GM12865 (cell line): ENCODE measurements around the gene BRSK2.

ENCODE experiments used
- DNase-seq: peaks from one replicate; pipeline ENCODE4 v3.0.0; 2010; ENCODE audit warnings: low read depth
- H3K4me3 ChIP-seq: 2 replicates; pipeline ENCODE4 v1.5.1; 2011; ENCODE audit warnings: mild to moderate bottlenecking, low read depth, low read length, control low read depth
- TF ChIP-seq, protein P1 (sequence below): IDR thresholded peaks from 2 replicates; pipeline ENCODE4 v1.5.1; 2011; ENCODE audit warnings: low read length, control low read depth, low read depth, inconsistent platforms; ENCODE audit not compliant: insufficient read depth; ENCODE audit errors: missing control alignments

The BRSK2 gene

GRCh38 chr11:1501421-1502167, 111.9 kb downstream of the BRSK2 start:
- TF ChIP-seq, protein P1, sequence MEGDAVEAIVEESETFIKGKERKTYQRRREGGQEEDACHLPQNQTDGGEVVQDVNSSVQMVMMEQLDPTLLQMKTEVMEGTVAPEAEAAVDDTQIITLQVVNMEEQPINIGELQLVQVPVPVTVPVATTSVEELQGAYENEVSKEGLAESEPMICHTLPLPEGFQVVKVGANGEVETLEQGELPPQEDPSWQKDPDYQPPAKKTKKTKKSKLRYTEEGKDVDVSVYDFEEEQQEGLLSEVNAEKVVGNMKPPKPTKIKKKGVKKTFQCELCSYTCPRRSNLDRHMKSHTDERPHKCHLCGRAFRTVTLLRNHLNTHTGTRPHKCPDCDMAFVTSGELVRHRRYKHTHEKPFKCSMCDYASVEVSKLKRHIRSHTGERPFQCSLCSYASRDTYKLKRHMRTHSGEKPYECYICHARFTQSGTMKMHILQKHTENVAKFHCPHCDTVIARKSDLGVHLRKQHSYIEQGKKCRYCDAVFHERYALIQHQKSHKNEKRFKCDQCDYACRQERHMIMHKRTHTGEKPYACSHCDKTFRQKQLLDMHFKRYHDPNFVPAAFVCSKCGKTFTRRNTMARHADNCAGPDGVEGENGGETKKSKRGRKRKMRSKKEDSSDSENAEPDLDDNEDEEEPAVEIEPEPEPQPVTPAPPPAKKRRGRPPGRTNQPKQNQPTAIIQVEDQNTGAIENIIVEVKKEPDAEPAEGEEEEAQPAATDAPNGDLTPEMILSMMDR: no peak
- no peak for DNase-seq
- no peak overlapping the region for H3K4me3 ChIP-seq

DNA sequence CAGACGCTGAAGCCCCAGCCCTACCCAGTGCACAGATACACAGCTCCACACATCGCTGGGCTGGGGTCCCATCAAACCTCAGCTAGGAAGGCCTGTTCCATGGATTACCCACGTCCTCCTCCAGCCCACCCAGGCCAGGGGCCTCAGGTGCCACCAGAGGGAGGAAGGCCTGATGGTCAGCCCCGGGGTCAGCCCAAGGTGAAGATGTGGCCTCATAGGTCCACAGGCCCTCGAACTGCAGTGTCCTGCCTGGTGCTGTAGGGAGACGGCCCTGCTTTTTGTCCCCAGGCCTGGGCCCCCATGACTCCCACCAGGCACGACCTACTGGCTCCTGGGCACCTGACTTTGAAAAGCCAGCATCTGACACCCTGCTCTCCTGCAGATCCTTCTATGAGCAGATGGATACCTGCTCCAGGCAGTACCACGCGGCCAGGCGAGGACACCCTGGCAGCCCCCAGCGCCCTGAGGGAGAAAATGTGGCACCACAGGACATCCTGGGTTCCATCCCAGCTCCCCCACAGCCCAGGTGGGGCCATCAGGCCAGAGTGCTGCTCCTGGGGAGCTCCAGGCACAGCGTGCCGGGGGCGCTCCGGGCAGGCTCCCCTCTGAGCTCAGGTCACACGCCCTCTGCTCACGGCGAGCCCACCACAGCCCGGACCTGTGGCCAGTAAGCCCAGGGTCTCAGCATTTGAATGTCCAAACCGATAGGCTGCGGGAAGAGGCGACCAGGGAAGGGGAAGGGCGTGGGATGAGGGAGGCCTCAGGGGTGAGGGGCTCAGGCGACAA, 112.6 kb downstream of the BRSK2 start:
- no peak overlapping the region for H3K4me3 ChIP-seq
- no peak for DNase-seq
- TF ChIP-seq, protein P1: no peak

- TF ChIP-seq, protein P1: no peak
- H3K4me3 ChIP-seq: no peak overlapping the region
- no peak for DNase-seq
Measured at GRCh38 chr11:1502954-1503707, 113.4 kb downstream of the BRSK2 start.

DNA sequence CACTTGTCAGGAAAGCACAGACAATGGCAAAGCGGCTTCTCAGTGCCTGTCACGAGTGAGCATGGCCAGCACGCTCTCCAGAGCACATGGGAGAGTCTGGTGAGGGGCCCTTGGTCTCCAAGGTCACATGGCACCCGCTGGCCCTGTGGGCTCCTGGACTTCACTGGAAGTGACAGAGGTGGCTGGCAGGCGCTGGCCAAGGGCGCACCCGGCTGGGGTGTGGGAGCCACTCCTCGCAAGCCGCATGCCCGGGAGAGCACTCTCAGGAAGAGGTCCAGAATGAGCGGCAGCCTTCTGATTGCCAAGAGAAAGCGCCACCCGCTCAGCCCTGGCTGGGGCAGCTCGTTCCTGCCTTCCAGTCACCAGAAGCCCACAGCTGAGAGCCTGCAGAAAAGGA, 114.0 kb downstream of the BRSK2 start:
- no peak for DNase-seq
- H3K4me3 ChIP-seq: no peak overlapping the region
- TF ChIP-seq, protein P1: no peak

GRCh38 chr11:1504138-1504537, 114.4 kb downstream of the BRSK2 start:
- no peak overlapping the region for H3K4me3 ChIP-seq
- TF ChIP-seq, protein P1: no peak
- no peak for DNase-seq

DNA sequence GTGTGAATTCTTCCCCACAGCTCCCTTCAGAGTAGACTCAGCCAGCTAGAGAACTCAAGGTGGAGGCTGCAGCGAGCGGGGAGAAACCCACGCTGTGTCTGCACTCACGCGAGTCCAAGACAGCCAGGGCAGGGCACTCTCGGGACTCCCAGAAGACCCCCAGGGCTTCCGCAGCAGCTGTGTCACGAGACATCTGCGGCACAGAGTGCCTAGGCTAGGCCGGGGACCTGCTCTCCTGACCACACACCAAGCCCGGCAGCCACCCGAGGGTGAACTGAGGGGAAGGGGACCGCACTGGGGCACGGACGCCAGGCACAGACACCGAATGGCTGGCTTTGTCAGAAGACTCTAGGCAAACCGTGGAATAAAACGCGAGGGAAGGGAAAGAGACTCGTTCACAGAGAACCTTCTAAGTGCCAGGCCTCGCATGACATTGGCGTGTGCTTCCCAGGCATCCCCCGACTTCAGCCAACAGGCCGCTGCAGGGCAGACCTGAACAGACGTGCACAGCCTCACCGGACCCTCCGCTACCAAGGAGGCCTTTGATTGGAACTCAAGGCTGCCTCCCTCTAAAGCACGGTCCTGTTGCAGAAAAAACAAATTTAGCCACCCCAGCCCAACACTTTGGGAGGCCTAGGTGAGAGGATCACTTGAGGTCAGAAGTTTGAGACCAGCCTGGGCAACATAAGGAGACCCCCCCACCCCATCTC, 115.0 kb downstream of the BRSK2 start:
- H3K4me3 ChIP-seq: no peak overlapping the region
- DNase-seq: no peak
- TF ChIP-seq, protein P1: no peak
